Thymus (tissue), 11 donors: ENCODE data around the gene GSTO2. TPM values are rescaled to one million over a fixed set of nuclear protein-coding genes. Genes with fewer than 3 reads are reported as not detected.
"Not testable (repeated sequence)": the region's sequence is repeated elsewhere in the genome, so short reads cannot be mapped to it uniquely, and the experiment has no call there.

Source experiments
- DNase-seq, 9 donors: peaks; one replicate each; pipeline ENCODE4 v3.0.0-alpha.2; 2013; ENCODE audit warnings: low spot score in 9 of 9, low read depth in 6 of 9, missing footprints in 1 of 9
- H3K27ac ChIP-seq, 2 donors: one replicate each; pipeline ENCODE4 v1.5.1; 2013; ENCODE audit warnings: control low read depth in 1 of 2, low read depth in 1 of 2, low read length in 1 of 2, mild to moderate bottlenecking in 1 of 2, moderate library complexity in 1 of 2
- H3K27me3 ChIP-seq, 2 donors: one replicate each; pipeline ENCODE4 v1.5.1; 2013; ENCODE audit warnings: low read length in 1 of 2; ENCODE audit not compliant: control insufficient read depth in 2 of 2, insufficient read depth in 1 of 2
- H3K36me3 ChIP-seq, 2 donors: one replicate each; pipeline ENCODE4 v1.5.1; 2013; ENCODE audit warnings: low read length in 1 of 2, mild to moderate bottlenecking in 1 of 2, moderate library complexity in 1 of 2; ENCODE audit not compliant: control insufficient read depth in 2 of 2, insufficient read depth in 2 of 2
- H3K4me1 ChIP-seq, 2 donors: one replicate each; pipeline ENCODE4 v1.5.1; 2013; ENCODE audit warnings: low read length in 2 of 2; ENCODE audit not compliant: control insufficient read depth in 2 of 2, insufficient read depth in 2 of 2
- H3K4me3 ChIP-seq, 2 donors: one replicate each; pipeline ENCODE4 v1.5.1; 2013; ENCODE audit warnings: low read length in 2 of 2, control low read depth in 1 of 2, mild to moderate bottlenecking in 1 of 2
- H3K9me3 ChIP-seq, 2 donors: one replicate each; pipeline ENCODE4 v1.5.1; 2013; ENCODE audit warnings: low read length in 1 of 2, mild to moderate bottlenecking in 1 of 2; ENCODE audit not compliant: control insufficient read depth in 2 of 2, insufficient read depth in 1 of 2
- WGBS: extraction: QIAGEN DNeasy Blood & Tissue Kit; methylation state at CpG from one replicate; pipeline ENCODE4 v1.1.7; 2013; 5-methylcytosine and 5-hydroxymethylcytosine counted together
- polyA plus RNA-seq: library from polyadenylated mRNA; stranded (reverse); fragments of 200-250 nt; gene quantifications from one replicate; pipeline ENCODE4 v1.2.3, GENCODE V29; 2013
- total RNA-seq: library from RNA; stranded (reverse); fragments of 120-200 nt; gene quantifications from one replicate; pipeline ENCODE4 v1.2.4, GENCODE V29; 2013
- donor health status: healthy.

The GSTO2 gene
- total and polyA plus RNA-seq, 2 donors = 5.6 to 16.1 TPM

DNA sequence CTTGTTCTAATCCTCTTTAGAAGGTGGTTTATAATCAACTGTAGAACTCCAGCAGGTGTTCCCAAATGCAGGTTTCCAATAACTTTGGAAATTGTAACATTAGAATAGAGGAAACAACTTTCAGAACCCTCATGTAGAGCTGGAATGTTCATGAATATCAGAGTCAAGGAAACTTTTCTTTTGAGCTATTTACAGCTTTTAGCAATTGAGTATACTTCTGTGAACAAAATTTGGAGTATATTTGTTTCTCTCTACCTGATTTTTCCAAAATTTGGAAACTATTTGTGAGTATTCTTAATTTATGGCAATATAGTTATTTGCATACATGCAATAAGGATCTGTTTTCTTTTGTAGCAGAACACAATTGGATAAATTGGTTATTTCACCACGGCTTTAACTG lies 34.0 kb upstream of the GSTO2 start:
- no peak overlapping the region for H3K27ac ChIP-seq
- no peaks in the 10 kb centered on the region for H3K36me3 ChIP-seq
- 97% methylated on average over 1 of the region's 1 CpG for WGBS
- no peaks in the 10 kb centered on the region for H3K9me3 ChIP-seq
- peaks cover 9 to 13% of the 10 kb centered on the region in 2 donors for H3K27me3 ChIP-seq
- DNase-seq = no peak
- no peak overlapping the region for H3K4me3 ChIP-seq
- H3K4me1 ChIP-seq = peaks cover 3 to 9% of the 10 kb centered on the region in 2 donors

DNA sequence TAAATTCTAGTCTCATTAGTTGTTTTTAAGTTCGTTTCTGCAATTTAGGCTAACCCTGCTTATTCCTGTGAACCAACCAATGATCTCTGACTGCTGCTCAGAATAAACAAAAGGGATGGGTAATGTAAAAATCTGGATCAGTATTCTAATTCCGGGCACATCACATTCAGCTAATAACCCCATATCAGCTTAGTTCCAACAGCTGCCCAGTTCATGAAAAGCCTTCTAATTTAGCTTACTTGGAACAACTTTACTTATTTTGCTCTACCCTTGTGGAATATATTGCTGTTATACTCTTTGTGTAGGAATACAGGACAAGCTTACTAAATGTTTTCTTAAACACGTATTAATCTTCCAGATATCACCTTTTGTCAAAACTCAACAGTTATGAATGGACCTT lies 33.2 kb upstream of the GSTO2 start:
- no peaks in the 10 kb centered on the region for H3K9me3 ChIP-seq
- DNase-seq = no peak
- peaks cover 3 to 9% of the 10 kb centered on the region in 2 donors for H3K4me1 ChIP-seq
- no peak overlapping the region for H3K4me3 ChIP-seq
- H3K36me3 ChIP-seq = no peaks in the 10 kb centered on the region
- no peak overlapping the region for H3K27ac ChIP-seq
- H3K27me3 ChIP-seq = peaks cover 5 to 10% of the 10 kb centered on the region in 2 donors
- WGBS = 95% methylated on average over 3 of the region's 3 CpGs

DNA sequence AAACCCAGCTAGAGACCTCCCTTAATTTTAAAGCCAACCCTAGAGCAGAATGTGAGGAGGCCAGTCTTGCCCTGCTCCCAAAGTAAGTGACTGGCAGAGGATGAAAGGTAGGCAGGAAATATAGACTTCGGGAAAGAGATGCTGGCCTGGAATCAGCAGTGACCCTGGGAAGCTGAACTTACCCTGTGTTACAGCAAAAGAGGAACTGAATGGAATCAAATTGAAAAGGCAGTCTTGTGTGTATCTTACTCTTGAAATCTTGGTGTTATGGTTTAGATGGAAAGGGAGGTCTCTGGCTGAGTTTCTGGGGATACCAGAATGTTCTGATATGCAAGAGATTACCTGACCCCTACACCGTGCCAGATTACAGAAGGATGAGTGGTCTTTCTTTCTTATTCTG lies 28.9 kb upstream of the GSTO2 start:
- DNase-seq = no peak
- no peaks in the 10 kb centered on the region for H3K4me1 ChIP-seq
- H3K27ac ChIP-seq = no peak overlapping the region
- no peaks in the 10 kb centered on the region for H3K9me3 ChIP-seq
- 57% methylated on average over 2 of the region's 2 CpGs for WGBS
- H3K27me3 ChIP-seq = no peaks in the 10 kb centered on the region
- no peaks in the 10 kb centered on the region for H3K36me3 ChIP-seq
- H3K4me3 ChIP-seq = no peak overlapping the region

DNA sequence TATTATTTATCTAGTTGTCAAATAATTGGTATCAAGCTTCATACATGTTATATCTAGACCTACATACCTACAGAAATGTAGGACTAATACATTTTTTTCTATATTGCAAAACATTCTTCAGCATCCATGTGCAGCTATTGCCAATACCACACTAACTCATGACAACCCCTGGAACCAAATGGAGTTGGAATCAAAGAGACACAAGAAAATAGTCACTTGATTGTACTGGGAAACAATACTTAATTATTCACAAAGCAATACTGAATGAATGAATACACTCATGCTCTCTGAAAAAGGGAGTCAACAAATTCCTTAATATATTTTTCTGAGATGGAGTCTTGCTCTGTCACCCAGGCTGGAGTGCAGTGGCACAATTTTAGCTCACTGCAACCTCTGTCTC lies 26.4 kb upstream of the GSTO2 start:
- no peaks in the 10 kb centered on the region for H3K4me1 ChIP-seq
- H3K27me3 ChIP-seq = no peaks in the 10 kb centered on the region
- no peak overlapping the region for H3K4me3 ChIP-seq
- H3K36me3 ChIP-seq = no peaks in the 10 kb centered on the region
- H3K9me3 ChIP-seq = no peaks in the 10 kb centered on the region
- DNase-seq = no peak
- H3K27ac ChIP-seq = no peak overlapping the region

DNA sequence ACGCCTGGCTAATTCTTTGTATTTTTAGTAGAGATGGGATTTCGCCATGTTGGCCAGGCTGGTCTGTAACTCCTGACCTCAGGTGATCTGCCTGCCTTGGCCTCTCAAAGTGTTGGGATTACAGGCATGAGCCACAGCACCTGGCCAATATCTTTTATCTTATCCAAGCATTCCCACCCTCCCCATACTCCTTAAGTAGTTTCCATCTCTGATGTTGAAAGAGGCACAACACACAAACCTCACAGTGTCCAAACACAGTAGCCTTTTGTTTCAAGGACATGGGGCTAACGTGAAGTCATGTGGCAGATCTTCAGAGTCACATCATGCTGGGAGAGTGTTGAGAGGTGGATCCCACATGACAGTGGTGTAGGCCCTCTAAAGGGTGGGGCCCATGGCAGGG lies 26.0 kb upstream of the GSTO2 start:
- not testable (repeated sequence) for H3K4me3 ChIP-seq, H3K27me3 ChIP-seq, H3K4me1 ChIP-seq, H3K36me3 ChIP-seq, DNase-seq, H3K9me3 ChIP-seq, H3K27ac ChIP-seq
- 99% methylated on average over 3 of the region's 3 CpGs for WGBS

DNA sequence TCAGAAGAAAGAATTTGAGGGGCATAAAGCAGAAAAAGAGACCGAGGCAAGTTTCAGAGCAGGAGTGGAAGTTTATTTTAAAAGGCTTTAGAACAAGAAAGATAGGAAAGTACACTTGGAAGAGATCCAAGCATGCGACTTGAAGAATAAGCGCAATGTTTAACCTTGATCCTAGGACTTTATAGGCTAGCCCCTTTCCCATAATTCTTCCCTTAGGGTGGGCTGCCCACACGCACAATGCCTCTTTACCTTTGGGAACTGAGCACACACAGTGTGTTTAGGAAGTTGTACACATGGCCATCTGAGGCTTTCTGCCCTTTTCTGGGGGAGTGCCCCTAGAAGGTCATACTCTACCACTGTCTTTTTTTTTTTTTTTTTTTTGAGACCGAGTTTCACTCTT lies 25.5 kb upstream of the GSTO2 start:
- WGBS = 96% methylated on average over 5 of the region's 5 CpGs
- Histone ChIP-seq H3K36me3 (no peaks in the 10 kb centered on the region), H3K27me3 (no peaks in the 10 kb centered on the region), H3K9me3 (no peaks in the 10 kb centered on the region), H3K4me1 (no peaks in the 10 kb centered on the region), H3K27ac (no peak overlapping the region), H3K4me3 (no peak overlapping the region)
- DNase-seq = no peak

DNA sequence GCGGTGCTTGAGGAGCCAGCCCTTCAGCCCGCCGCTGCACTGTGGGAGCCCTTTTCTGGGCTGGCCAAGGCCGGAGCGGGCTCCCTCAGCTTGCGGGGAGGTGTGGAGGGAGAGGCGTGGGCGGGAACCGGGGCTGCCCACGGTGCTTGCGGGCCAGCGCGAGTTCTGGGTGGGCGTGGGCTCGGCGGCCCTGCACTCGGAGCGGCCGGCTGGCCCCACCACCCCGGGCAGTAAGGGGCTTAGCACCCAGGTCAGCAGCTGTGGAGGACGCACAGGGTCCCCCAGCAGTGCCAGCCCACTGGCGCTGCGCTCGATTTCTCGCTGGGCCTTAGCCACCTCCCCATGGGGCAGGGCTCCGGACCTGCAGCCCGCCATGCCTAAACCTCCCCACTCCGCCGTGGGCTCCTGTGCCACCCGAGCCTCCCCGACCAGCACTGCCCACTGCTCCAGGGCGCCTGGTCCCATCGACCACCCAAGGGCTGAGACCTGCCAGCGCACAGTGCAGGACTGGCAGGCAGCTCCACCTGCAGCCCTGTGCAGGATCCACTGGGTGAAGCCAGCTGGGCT lies 23.8 kb upstream of the GSTO2 start:
- H3K4me3 ChIP-seq = no peak overlapping the region
- no peaks in the 10 kb centered on the region for H3K9me3 ChIP-seq
- no peak overlapping the region for H3K27ac ChIP-seq
- 98% methylated on average over 34 of the region's 34 CpGs for WGBS
- no peak for DNase-seq
- no peaks in the 10 kb centered on the region for H3K36me3 ChIP-seq
- H3K4me1 ChIP-seq = no peaks in the 10 kb centered on the region
- H3K27me3 ChIP-seq = no peaks in the 10 kb centered on the region

DNA sequence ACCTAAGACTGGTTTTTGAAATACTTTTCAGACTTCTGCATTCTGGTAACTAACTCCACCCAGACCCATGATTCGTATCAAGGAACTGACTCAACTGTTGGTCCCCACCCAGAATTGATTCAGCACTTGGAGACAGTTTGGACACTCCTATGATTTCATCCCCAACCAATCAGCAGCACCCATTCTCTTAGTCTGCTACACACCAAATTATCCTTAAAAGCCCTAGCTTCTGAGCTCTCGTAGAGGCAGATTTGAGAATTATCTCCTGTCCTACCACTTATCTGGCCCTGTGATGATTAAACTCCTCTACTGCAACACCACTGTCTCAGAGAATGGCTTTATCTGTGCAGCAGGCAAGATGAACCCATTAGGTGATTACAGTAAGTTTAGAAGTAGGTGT lies 22.0 kb upstream of the GSTO2 start:
- H3K9me3 ChIP-seq = no peaks in the 10 kb centered on the region
- no peaks in the 10 kb centered on the region for H3K36me3 ChIP-seq
- no peak overlapping the region for H3K4me3 ChIP-seq
- H3K27me3 ChIP-seq = no peaks in the 10 kb centered on the region
- 58% methylated on average over 2 of the region's 2 CpGs for WGBS
- DNase-seq = no peak
- no peak overlapping the region for H3K27ac ChIP-seq
- no peaks in the 10 kb centered on the region for H3K4me1 ChIP-seq

DNA sequence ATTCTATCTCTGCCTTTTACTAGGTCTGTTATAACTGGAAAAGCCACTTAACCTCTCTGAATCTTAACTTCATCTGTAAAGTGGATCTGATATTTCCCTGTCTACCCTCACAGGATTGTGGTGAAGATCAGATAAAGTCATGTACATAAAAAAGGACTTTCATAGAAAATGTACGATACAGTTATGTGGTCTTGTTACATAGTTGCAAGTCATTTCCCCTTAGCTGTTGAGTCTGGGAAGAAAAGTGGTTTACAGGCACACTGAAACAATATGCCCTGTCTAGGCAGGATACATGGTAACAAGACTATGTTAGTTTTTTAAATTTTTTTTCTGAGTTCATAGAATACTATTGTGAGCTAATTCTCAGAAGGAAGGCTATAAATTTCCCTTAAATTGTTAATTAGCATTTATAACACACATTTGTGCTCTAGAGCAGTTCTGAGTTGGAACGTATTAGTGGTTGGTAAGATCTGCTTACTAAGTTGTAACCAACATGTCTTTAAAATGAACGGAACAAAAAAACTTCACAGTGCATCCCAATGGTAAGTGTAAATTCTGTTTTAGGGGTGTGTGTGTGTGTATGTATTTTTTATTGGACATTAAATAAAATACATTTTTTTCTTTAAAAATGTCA lies 21.4 kb upstream of the GSTO2 start:
- Histone ChIP-seq H3K4me3 (no peak overlapping the region), H3K9me3 (no peaks in the 10 kb centered on the region), H3K27ac (no peak overlapping the region), H3K36me3 (no peaks in the 10 kb centered on the region), H3K4me1 (peaks cover 0 to 4% of the 10 kb centered on the region in 2 donors), H3K27me3 (no peaks in the 10 kb centered on the region)
- DNase-seq = no peak
- 21% methylated on average over 3 of the region's 3 CpGs for WGBS
